Liver (tissue), 9 donors: ENCODE measurements around the gene LRRC19. TPM values are rescaled to one million over a fixed set of nuclear protein-coding genes. Genes with fewer than 3 reads are reported as not detected.

Experiments
- DNase-seq: peaks from one replicate; pipeline ENCODE4 v3.0.0-alpha.2; 2017; ENCODE audit warnings: low spot score
- H3K27ac ChIP-seq, 2 donors: one replicate each; pipeline ENCODE4 v1.7.0; 2013; ENCODE audit warnings: inconsistent platforms in 2 of 2, low read length in 2 of 2, control low read depth in 1 of 2, low read depth in 1 of 2, mild to moderate bottlenecking in 1 of 2
- H3K27me3 ChIP-seq, 4 donors: one replicate each; pipeline versions ENCODE4 v1.6.1 to v1.7.0; 2013; ENCODE audit warnings: low read length in 3 of 4, inconsistent platforms in 1 of 4, mild to moderate bottlenecking in 1 of 4, moderate library complexity in 1 of 4; ENCODE audit not compliant: control insufficient read depth in 4 of 4, insufficient read depth in 4 of 4
- H3K36me3 ChIP-seq, 4 donors: one replicate each; pipeline versions ENCODE4 v1.6.1 to v1.7.0; 2013; ENCODE audit warnings: low read length in 3 of 4, mild to moderate bottlenecking in 3 of 4, low read depth in 1 of 4, moderate library complexity in 1 of 4; ENCODE audit not compliant: control insufficient read depth in 4 of 4, insufficient read depth in 3 of 4
- H3K4me1 ChIP-seq, 4 donors: one replicate each; pipeline versions ENCODE4 v1.6.1 to v1.7.0; 2013; ENCODE audit warnings: low read length in 3 of 4, mild to moderate bottlenecking in 3 of 4, moderate library complexity in 1 of 4; ENCODE audit not compliant: control insufficient read depth in 4 of 4, insufficient read depth in 4 of 4
- H3K4me3 ChIP-seq, 3 donors: one replicate each; pipeline versions ENCODE4 v1.6.1 to v1.7.0; 2013; ENCODE audit warnings: low read length in 3 of 3, control low read depth in 1 of 3, low read depth in 1 of 3, mild to moderate bottlenecking in 1 of 3
- H3K9ac ChIP-seq, 2 donors: one replicate each; pipeline ENCODE4 v1.7.0; 2013; ENCODE audit warnings: low read length in 2 of 2, mild to moderate bottlenecking in 2 of 2, moderate library complexity in 2 of 2, control low read depth in 1 of 2, low read depth in 1 of 2
- H3K9me3 ChIP-seq, 4 donors: one replicate each; pipeline versions ENCODE4 v1.6.1 to v1.7.0; 2013; ENCODE audit warnings: low read length in 3 of 4; ENCODE audit not compliant: control insufficient read depth in 4 of 4
- EGR1 ChIP-seq, 2 donors: IDR thresholded peaks; 2 replicates each; pipeline ENCODE4 v1.6.1; 2016 to 2018; ENCODE audit warnings: antibody characterized with exemption in 2 of 2, low read depth in 2 of 2
- FOXA2 ChIP-seq: IDR thresholded peaks from 2 replicates; pipeline ENCODE4 v1.6.1; 2016; ENCODE audit warnings: antibody characterized with exemption
- HNF4G ChIP-seq: IDR thresholded peaks from 2 replicates; pipeline ENCODE4 v1.6.1; 2016; ENCODE audit warnings: antibody characterized with exemption
- MAX ChIP-seq: IDR thresholded peaks from 2 replicates; pipeline ENCODE4 v1.6.1; 2016; ENCODE audit warnings: antibody characterized with exemption
- NR2F2 ChIP-seq: IDR thresholded peaks from 2 replicates; pipeline ENCODE4 v1.6.1; 2016; ENCODE audit warnings: antibody characterized with exemption
- RXRA ChIP-seq, 2 donors: IDR thresholded peaks; 2 replicates each; pipeline ENCODE4 v1.6.1; 2017 to 2018; ENCODE audit warnings: antibody characterized with exemption in 2 of 2, mild to moderate bottlenecking in 1 of 2
- SP1 ChIP-seq: IDR thresholded peaks from 2 replicates; pipeline ENCODE4 v1.6.1; 2018; ENCODE audit warnings: antibody characterized with exemption, mild to moderate bottlenecking
- WGBS: extraction: QIAGEN DNeasy Blood & Tissue Kit; methylation state at CpG from one replicate; pipeline ENCODE4 v1.1.7; 2013; 5-methylcytosine and 5-hydroxymethylcytosine counted together
- polyA plus RNA-seq, 2 donors: library from polyadenylated mRNA; stranded (reverse) in 1 of 2; unstranded in 1 of 2; fragments of 200-250 nt in 1 of 2; fragments of >200 nt in 1 of 2; fragmentation: Nextera tagmentation in 1 of 2; extraction: Ambion mirVana in 1 of 2; gene quantifications; one replicate each; pipeline versions ENCODE4 v1.2.1 to v1.2.3, GENCODE V29; 2013 to 2015
- total RNA-seq, 2 donors: library from RNA; depleted of rRNA; stranded (reverse); fragments of >200 nt; gene quantifications; one replicate each; pipeline ENCODE4 v1.2.3, GENCODE V29; 2014
- TF ChIP-seq, protein P1 (sequence below): fragments of 150-350 bp; IDR thresholded peaks from 2 replicates; pipeline ENCODE4 v1.5.1; 2017; ENCODE audit warnings: improper control_type of control experiment, low read depth, low read length; ENCODE audit not compliant: missing input control
- donor health status: healthy.
- donor health status: healthy.
- donor health status: healthy.
- donor health status: healthy.
- donor health status: healthy.

Gene LRRC19
- total and polyA plus RNA-seq, 4 donors = 0.27 to 2.1 (median 1.9) TPM

GRCh38 chr9:26945591-26945990 is 59.9 kb downstream of the LRRC19 start:
- Histone ChIP-seq H3K27ac (no peak overlapping the region), H3K9ac (peak overlapping the region in 1 of 2 donors; percentile 95), H3K9me3 (no peaks in the 10 kb centered on the region), H3K36me3 (no peaks in the 10 kb centered on the region), H3K27me3 (no peaks in the 10 kb centered on the region), H3K4me1 (peaks cover 5 to 31% (median 18%) of the 10 kb centered on the region in 4 donors), H3K4me3 (peak overlapping the region; percentile 45 to 91 (median 72))
- no peak for DNase-seq
- TF ChIP-seq FOXA2 (no peak), HNF4G (no peak), EGR1 (IDR thresholded peaks at IDR 0.05; ENCODE audit: low read depth in 2 of 2) (no peak), RXRA (IDR thresholded peaks at IDR 0.05) (no peak), MAX (no peak), NR2F2 (no peak), SP1 (no peak)
- TF ChIP-seq, protein P1, sequence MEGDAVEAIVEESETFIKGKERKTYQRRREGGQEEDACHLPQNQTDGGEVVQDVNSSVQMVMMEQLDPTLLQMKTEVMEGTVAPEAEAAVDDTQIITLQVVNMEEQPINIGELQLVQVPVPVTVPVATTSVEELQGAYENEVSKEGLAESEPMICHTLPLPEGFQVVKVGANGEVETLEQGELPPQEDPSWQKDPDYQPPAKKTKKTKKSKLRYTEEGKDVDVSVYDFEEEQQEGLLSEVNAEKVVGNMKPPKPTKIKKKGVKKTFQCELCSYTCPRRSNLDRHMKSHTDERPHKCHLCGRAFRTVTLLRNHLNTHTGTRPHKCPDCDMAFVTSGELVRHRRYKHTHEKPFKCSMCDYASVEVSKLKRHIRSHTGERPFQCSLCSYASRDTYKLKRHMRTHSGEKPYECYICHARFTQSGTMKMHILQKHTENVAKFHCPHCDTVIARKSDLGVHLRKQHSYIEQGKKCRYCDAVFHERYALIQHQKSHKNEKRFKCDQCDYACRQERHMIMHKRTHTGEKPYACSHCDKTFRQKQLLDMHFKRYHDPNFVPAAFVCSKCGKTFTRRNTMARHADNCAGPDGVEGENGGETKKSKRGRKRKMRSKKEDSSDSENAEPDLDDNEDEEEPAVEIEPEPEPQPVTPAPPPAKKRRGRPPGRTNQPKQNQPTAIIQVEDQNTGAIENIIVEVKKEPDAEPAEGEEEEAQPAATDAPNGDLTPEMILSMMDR = no peak
- 29% methylated on average over 2 of the region's 2 CpGs for WGBS

Other genes with a start within 250 kb of the LRRC19 start
- gene CAAP1, start 112.9 kb downstream of the LRRC19 start, total RNA-seq = 10 to 100 TPM; 13.4 to 19.6 TPM
- gene CAAP1, start 112.9 kb downstream of the LRRC19 start, polyA plus RNA-seq = 1 to 10 TPM; 8.9 to 9.1 TPM
- gene PLAA, start 58.4 kb downstream of the LRRC19 start, total RNA-seq = 10 to 100 TPM; 23.9 to 29.5 TPM
- gene PLAA, start 58.4 kb downstream of the LRRC19 start, polyA plus RNA-seq = 10 to 100 TPM in 1 of 2 donors, 1 to 10 TPM in 1; 7.5 to 14.4 TPM
- gene IFT74, start 49.3 kb downstream of the LRRC19 start, total RNA-seq = 10 to 100 TPM in 1 of 2 donors, 1 to 10 TPM in 1; 7.0 to 10.5 TPM
- 1 to 10 TPM; 4.9 to 7.9 TPM for gene IFT74, start 49.3 kb downstream of the LRRC19 start, polyA plus RNA-seq
- gene TEK, start 103.6 kb upstream of the LRRC19 start, total RNA-seq = 10 to 100 TPM; 11.7 to 13.8 TPM
- 1 to 10 TPM; 2.9 to 5.2 TPM for gene TEK, start 103.6 kb upstream of the LRRC19 start, polyA plus RNA-seq